HT-29 (cell line): ENCODE results near the gene HSD11B1L. TPM values are rescaled to one million over a fixed set of nuclear protein-coding genes. Genes with fewer than 3 reads are reported as not detected.

Experiments
- DNase-seq: peaks from one replicate; pipeline ENCODE4 v3.0.0-alpha.2; 2015; ENCODE audit warnings: low spot score
- total RNA-seq: library from RNA; depleted of rRNA; stranded (reverse); fragments of >200 nt; shearing (Covaris generic); gene quantifications from 2 replicates; pipeline ENCODE4 v1.2.3, GENCODE V29; 2014

The HSD11B1L gene
- total RNA-seq, 1 experiment from 2014 or later: 4.1 TPM

DNA sequence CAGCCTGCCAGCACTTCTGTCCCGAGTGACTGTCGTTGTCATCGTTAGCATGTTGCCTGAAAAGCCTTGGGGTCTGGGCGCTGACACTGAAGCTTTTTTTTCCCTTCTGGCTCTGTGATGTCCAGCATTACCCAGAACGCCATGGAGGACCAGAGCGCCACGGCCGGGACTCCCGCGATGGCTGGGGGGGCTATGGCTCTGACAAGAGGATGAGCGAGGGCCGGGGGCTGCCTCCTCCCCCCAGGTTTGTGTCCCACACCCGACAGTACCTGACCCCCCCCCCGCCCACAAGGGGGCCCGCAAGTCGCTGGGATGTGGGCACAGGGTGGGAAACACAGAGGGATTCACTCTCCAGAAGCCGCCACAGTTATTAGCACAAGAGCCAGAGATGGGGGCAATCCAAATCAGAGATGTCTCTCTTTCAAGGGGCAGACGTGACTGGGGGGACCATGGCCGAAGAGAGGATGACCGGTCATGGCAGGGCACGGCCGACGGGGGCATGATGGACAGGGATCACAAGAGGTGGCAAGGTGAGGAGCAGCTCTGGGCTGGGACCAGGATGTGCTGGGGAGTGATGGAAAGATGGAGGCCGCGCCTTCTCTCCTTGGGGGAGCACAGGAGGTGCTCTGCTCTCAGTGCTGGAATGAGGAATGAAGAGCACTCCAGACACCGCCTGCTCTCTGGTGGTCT lies 13.8 kb upstream of the HSD11B1L start:
- no peak for DNase-seq

DNA sequence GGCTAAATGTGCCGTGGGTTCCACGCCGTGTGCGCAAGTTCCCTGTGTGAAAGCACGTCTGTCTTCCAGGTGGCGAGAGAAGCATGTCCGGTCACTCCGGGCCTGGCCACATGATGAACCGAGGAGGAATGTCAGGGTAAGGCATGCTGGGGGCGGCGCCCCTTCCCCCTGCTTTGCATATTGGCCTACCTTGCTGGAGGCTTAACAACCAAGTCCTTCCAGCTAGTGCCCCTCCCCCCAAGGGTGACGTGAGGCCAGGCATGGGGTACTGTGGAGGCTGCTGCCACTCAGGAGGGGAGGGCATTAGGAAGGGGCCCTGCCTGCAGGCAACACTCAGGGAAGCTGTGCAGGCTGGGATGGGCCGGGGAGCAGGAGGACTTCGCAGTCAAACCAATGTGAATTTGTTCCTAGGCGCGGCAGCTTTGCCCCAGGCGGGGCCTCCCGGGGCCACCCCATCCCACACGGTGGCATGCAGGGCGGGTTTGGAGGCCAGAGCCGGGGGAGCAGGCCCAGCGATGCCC lies 13.0 kb upstream of the HSD11B1L start:
- DNase-seq: no peak

DNA sequence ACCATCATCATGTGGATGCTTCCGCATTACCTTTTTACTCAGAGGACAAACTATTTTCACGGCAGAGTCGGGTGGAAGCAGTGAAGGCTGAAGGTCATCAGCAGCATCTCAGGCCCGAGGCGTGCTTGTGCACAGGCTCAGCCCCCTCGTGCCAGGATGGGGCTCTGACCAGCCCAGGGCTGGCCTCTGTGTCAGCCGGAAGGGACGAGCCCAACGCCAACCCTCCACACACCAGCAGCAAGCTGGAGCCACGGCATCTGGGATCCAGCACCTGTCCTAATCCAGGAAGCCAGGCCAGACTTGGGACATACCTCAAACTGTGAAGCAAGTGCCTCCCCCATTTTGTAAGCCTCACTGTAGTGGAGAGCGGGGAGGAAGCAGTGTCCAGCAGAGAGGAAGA lies 11.6 kb upstream of the HSD11B1L start:
- DNase-seq: no peak

DNA sequence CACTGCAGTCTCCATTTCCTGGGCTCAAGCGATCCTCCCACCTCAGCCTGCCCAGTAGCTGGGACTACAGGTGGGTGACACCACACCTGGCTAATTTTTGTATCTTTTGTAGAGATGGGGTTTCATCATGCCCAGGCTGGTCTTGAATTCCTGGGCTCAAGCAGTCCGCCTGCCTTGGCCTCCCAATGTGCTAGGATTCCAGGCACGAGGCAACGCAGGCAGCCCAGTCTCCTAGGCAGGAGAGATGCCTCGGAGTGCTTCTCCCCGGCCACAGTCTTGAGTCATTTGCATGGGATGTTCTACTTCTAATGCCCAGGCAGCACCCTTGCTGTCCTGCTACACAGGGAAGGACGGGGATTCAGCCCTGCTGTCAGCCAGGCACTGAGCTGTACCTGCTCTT lies 9.2 kb upstream of the HSD11B1L start:
- DNase-seq: no peak

DNA sequence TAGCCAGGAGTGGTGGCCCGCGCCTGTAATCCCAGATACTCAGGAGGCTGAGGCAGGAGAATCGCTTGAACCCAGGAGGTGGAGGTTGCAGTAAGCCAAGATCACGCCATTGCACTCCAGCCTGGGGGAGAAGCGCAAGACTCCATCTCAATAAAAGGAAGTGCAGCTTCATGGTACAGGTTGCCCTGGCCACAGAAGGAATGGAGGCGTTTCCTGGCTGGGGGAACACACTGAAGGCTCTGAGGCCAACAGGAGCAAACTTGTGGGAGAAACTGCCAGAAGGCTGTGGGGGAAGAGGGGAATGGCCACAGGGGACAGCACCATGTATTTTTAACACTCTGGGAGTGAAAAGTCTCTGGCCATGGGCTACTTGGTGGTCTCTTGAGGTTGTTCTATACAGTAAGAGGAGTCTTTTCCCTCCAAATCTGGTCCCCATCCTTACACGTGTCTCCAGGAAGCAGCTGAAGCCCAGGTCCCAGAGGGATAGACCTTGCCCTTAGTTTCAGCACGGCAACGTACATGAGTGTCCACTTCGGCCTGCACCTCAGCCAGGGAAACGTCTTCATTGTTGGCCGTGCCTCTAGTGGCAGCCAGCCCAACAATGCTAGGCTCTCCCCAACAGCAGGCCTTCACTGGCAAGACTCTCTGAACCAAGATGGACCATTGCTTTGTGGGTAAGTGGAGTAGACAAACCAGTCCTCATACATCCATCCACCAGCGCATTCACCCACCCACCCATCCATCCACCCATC lies 7.9 kb upstream of the HSD11B1L start:
- no peak for DNase-seq

DNA sequence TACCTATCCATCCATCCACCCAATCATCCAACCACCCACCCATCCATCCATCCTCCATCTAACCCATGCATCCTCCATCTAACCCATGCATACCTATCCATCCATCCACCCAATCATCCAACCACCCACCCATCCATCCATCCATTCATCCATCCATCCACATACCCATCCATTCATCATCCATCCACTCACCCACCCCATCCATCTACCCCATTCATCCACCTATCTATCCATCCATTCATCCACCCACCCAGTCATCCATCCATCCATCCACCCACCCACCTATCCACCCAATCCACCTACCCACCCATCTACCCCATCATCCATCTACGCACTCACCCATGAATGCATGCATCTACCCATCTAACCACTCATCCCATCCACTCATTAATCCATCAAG lies 7.1 kb upstream of the HSD11B1L start:
- no peak for DNase-seq

DNA sequence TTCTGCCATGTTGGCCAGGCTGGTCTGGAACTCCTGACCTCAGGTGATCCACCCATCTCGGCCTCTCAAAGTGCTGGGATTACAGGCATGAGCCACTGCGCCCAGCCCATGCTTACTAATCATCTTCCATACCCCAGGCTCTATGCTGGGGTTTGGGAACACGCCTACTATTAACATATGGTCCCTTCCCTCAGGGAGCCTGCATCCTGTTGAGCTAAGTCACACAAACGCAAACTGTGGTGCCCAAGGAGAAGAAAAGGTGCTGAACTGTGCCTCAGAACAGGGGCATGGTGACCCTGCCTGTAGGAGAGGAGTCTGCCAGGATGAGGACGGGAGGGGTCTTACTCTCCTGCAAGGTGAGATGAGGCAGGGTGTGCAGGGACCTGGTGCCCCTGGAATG lies 6.1 kb upstream of the HSD11B1L start:
- no peak for DNase-seq

DNA sequence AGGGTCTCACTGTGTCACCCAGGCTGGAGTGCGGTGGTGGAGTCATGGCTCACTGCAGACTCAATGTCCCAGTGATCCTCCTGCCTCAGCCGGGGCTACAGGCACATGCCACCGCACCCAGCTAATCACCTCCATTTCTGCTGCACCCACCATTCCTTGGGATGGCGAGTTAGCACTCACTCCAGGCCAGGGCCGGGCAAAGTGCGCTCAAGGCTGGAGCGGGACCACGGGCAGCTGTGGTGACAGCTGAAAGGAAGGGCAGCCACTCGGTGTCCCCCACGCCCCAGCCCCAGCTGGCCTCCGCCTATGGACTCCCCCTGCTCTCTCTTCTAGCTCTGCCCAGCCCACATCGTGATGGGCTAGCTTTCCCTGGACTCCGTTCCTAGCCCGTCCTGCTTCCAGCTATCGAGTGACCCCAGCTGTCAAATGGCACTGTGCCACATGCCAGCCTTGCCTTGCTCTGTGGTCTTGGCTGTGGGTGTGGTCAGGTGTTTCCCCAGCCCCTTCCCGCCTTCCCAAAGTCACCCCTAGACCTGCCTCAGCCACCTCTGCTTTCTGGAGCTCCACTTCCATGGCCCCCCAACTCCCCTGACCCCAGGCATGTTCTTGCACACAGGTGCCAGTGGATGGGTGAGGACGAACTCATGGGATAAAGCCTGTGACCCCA lies 4.6 kb upstream of the HSD11B1L start:
- DNase-seq: no peak

DNA sequence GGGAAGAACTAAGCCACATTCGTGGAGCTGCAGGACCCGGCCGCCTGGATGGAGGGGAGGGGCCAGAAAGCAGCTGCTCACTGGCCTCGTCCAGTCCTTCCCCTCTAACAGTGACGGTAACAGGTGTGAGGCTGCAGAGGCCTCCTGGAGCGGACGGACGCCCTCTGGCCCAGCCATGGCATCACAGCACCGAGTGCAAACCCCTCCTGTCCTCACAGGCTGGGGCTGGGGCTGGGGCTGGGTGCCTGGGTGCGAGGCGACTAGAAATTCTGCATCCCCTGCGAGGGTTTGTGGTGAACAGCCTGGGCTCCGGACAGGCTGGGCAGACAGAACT lies 4.1 kb upstream of the HSD11B1L start:
- DNase-seq: no peak

DNA sequence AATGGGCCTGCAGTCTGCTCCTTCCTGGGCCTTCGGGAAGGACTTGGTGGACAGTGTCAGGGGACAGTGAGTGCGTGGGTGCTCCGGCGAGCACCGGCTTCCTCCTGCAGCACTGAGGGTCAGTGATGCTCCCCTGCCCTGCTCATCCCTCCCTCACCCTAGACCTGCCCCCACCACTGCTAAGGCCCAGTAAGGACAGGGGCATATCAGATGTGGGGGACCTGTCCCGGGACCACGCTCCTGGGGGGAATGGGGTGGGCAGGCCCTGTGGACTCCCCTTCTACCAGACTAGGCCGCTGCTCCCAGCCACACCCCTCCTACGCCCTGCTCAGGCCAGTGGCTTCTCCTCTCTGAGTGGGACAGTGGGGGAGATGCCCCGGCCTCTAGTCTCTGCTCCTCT lies 3.7 kb upstream of the HSD11B1L start:
- no peak for DNase-seq

DNA sequence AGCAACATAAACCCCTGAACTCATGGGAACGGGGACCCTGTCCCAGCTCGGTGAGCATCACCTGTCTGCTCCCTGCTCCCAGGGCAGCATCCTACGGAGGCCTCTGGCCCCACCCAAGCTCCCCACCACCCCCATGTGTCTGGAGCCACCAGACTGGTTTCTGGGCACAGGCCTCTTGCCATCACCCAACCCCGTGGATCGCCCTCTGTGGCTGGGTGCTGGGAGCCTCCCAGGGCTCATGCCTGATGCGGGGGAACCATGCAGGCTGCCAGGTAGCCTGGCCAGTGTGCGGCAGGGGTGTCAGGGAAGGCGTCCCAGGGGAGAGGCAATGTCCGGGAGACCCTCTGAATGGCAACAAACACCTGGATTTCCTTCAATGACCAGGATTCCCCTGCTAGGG lies 3.2 kb upstream of the HSD11B1L start:
- no peak for DNase-seq

DNA sequence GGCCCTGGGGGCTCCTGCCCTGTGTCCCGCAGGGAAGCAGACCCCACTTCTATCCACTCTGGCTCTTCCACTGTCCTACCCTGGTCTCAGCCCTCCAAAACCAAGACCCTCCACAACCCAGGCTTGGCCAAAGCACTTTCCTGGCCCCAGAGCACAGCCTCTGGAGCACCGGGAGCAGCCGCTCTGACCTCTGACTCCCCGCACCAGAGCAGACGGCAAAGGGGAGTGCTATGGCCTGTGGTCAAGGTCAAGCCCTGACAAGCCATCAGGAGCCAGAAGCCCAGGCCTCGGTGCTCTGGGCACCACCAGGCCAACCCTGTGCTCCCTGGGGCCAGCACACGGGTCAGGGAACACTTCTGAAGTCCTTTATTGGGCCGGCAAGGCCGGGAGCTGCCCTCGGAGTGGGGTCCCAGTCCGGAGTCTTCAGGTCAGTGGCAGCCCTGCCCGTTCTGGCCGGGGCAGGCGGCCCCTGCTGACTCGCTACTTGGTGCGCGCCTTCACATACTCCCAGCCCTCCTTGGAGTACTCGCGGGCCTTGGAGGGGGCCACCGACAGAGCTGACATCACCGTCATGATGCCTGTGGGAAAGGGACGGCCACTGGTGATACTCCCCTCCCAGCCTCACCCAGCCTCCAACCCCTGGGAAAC lies 2.6 kb upstream of the HSD11B1L start:
- no peak for DNase-seq

DNA sequence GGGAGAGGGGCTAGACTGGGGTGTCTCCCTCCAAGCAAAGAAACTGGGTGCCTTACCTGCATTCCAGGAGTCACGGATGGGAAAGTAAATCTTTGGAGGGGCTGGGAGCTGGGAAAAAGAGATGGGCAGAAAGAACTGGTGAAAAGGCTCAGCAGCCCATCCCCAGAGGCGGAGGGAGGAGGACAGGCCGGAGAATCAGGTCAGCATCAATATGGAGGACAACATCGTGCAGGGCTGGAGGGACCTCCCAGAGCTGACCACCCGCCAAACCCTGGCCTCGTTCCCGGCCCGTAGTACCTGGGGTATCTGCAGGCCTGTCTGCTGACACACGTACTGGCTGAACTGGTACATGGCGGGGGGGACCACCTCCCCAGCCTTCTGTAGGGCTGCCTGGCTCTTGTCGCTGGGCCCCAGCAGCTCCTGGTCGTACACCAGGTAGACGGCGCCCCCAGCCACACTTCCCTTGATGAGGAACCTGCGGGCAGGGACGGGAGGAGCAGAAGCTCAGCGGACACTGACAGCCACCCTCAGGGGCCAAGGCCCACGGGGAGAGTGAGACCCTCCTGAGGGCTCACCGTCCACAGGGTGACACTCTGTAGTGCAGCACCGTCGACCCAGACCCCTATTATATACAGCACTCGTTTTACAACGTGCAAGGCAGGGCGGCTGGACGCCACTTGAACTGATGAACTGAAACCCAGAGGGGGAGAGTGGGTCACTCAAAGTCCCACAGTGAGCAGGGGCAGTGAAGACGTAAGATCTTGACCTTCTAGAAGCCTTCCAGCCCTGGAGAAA lies 1.3 kb upstream of the HSD11B1L start:
- no peak for DNase-seq

DNA sequence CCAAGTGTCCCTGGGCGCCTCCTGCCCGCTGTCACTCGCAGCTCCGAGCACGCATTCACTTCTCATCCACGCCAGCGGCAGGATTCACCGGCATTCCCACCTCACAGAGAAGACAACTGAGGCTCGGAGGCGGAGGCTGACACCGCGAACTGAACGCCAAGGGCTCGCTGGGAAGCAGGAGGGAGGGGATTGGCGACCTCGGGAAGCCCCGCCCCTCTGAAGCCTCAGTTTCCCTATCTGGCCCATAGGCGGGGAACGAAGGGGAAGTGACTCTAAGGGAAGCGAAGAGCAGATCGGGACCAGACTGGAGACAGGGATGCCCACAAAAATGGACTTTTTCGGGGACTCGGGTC lies 767 bp upstream of the HSD11B1L start:
- DNase-seq: no peak

DNA sequence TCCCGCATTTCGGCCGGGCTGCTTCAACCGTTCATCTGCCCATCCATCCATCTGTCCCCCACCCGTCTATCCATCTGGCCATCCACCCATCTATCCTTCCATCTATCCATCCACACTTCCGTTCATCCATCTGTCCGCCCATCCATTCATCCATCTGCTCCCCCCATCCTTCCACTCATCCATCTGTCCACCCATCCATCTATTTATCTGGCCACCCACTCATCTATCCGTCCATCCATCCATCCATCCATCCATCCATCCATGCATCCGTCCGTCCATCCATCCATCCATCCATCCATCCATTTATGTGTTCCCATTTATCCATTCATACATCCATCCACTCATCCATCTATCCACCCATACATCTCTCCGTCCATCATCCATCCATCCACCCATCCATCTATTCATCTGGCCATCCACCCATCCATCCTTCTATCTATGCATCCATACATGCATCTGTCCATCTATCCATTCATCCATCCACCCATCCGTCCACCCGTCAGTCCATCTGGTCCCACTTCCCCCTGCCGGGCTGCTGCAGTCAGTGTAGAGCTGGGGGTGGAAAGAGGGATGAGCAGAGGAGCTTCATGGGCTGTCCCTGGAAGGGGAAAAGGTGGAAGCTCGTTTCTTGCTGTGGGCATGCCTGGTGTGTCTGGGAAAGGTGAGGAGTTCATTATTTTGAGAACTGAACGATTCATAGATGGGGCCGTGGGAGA lies 722 bp downstream of the HSD11B1L start:
- DNase-seq: no peak

DNA sequence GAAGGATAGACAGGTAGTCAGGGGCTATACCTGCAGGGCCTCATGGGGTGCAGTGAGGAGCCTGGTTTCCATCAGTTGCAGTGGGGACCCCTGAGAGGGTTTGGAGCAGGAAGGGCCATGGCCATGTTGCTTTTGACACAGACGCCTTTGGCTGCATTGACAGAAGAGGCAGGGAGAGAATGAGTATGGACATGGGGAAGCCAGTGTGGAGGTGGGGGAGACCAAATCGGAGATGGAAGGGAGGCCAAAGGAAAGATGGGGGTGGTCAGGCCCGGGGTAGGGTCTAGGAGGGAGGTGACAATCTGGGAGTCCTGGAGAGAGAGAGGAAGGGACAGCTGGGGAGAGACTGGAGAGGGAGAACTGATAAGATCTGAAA lies 1.3 kb downstream of the HSD11B1L start:
- DNase-seq: no peak

DNA sequence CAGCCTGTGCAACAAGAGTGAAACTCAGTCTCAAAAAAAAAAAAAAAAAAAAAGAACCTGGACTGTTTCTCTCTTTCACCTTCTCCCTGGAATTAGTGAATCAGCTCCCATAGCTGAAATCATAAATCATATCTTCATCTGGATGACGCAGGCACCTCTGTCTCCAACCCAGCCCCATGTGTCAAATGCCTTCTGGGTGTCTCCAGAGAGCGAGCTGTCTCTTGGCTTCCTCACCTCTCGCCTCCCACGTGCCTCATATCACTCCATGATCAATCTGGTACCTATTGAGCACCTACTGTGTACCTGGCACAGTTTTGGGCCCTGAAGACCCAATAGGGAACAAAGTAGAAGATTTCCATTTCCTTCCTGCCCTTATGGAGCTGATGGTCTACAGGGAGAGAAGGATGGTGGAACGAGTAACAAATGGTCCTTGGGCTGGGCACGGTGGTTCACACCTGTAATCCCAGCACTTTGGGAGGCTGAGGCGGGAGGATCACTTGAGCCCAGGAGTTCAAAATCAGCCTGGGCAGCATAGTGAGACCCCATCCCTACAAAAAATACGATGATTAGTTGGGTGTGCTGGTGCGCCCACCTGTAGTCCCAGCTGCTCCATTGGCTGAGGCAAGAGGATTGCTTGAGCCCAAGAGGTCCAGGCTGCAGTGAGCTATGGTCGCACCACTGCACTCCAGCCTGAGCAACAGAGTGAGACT lies 2.5 kb downstream of the HSD11B1L start:
- DNase-seq: no peak

DNA sequence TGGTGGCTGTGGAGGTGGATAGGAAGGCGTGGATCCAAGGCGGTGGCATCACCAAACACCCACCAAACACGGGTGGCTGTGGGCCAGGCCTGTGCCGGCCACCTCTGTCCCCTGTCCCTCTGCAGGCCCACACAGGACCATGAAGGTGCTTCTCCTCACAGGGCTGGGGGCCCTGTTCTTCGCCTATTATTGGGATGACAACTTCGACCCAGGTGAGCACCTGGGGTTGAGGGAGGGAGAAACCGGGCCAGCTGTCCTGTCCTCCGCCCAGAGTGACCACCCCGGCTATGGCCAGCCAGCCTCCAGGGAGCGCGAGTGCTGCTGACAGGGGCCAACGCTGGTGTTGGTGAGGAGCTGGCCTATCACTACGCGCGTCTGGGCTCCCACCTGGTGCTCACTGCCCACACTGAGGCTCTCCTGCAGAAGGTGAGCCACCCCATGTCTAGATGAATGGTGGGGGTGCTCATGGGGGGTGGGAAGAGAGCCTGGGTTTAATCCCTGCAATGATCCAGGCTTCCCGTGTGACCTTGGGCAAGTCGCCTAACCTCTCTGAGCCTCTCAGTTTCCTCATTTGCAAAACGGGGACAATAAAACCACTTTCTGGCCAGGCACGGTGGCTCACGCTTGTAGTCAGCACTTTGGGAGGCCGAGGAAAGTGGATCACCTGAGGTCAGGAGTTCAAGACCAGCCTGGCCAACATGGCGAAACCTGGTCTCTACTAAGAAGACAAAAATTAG lies 4.0 kb downstream of the HSD11B1L start:
- no peak for DNase-seq

DNA sequence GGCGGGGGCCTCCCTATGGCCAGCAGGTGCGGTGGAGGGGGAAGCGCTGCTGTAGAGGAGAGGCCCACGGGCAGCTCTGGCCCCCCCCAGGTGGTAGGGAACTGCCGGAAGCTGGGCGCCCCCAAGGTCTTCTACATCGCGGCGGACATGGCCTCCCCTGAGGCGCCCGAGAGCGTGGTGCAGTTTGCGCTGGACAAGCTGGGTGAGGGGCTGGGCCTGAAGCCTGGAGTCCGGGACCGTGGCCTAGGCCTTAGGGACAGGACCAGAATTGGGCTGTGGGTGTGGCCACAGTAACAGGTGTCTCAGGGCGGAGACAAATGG lies 5.5 kb downstream of the HSD11B1L start:
- DNase-seq: no peak
